Activated CD8-positive, alpha-beta memory T cell treated with anti-CD3 and anti-CD28 coated beads, Interleukin-2, amount 50 U/mL, for 4 hours (primary cell): ENCODE measurements around the gene NR2F1.

ENCODE experiments used
- DNase-seq: peaks from one replicate; pipeline ENCODE4 v3.0.0-alpha.2; 2020

Gene NR2F1

DNA sequence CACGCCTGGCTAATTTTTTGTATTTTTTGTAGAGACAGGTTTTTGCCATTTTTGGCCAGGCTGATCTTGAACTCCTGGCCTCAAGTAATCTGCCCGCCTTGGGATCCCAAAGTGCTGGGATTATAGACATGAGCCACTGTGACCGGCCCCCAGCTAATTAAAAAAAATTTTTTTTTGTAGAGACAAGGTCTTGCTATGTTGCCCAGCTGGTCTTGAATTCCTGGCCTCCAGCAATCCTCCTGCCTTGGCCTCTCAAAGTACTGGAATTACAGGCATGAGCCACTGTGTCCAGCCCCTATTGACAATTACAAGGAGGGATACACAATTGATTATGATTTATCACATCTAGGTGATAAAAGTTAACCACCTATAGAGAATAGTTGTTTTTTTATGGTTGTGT is 59.5 kb downstream of the NR2F1 start:
- no peak for DNase-seq
